T follicular helper cell (primary cell): ENCODE data around the gene ATL1.
"Not testable (repeated sequence)": the region's sequence is repeated elsewhere in the genome, so short reads cannot be mapped to it uniquely, and the experiment has no call there.

Experiments used
- DNase-seq: peaks from one replicate; pipeline ENCODE4 v3.0.0-alpha.2; 2020; ENCODE audit warnings: low read depth

The ATL1 gene

GRCh38 chr14:50534416-50534815, 25.5 kb upstream of the ATL1 start:
- no peak for DNase-seq

GRCh38 chr14:50534997-50535396, 24.9 kb upstream of the ATL1 start:
- no peak for DNase-seq

GRCh38 chr14:50538034-50538433, 21.9 kb upstream of the ATL1 start:
- DNase-seq: not testable (repeated sequence)

DNA sequence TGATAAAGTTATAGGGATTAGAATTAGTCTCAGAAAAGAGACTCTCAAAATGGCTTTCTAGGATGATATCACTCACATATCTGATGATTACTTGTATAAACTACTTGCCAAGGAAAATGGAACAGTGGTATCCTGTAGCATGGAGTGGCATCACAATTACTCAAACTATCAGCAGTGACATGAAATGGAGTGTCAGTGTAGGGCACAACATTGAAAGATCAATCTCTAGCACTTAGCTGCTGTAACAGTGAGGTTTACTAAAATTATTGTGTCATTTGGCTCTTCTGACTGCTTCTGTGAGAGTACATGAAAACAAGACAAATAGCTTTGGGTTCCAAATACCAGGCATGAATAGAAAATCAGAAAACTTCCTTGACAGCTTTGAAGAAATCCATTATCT, 20.9 kb upstream of the ATL1 start:
- DNase-seq: no peak

- DNase-seq: no peak
Observed at GRCh38 chr14:50541159-50541567, 18.8 kb upstream of the ATL1 start.

DNA sequence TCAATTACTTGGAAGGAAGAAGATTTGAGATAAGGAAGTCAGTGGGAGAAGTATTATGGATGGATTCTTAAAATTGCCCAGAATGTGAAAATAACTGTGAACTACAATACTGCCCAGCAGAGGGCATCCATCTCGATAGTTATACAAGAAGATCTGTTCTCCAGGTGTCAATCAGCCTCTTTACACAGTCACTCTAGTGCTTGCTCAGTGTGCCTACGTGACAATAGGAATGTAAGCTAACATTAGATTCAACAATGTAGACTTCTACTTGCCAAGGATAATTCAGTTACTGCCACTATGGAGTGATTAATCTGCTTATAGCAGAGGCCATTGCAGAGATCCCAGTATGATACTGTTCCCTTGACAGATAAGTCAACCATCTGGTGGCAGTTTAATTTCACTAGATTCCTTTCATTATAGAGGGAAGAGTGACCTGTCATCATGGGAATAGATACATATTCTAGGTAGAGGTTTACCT, 17.0 kb upstream of the ATL1 start:
- DNase-seq: peak; percentile 4

GRCh38 chr14:50544911-50545310, 15.0 kb upstream of the ATL1 start:
- DNase-seq: no peak

- no peak for DNase-seq
Observed at GRCh38 chr14:50545618-50546017, 14.3 kb upstream of the ATL1 start.

DNA sequence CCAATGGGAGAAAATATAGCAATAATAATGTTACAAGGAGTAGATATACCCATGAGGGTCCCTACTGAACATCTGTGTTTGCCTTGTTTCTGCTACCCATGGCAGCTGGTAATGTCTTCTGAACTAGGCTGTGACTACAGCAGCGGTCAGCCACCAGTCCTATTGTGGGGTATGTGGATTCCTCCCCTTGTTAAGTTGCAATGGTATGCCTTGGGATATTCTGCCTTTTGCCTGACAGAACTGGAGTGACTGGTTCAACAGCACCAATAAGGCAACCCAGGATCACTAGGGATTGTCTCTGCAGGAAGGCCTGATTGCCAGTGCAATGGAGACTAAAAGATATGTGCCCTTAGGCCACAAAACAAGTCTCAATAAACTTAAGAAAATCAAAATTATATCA, 9.7 kb upstream of the ATL1 start:
- no peak for DNase-seq

DNA sequence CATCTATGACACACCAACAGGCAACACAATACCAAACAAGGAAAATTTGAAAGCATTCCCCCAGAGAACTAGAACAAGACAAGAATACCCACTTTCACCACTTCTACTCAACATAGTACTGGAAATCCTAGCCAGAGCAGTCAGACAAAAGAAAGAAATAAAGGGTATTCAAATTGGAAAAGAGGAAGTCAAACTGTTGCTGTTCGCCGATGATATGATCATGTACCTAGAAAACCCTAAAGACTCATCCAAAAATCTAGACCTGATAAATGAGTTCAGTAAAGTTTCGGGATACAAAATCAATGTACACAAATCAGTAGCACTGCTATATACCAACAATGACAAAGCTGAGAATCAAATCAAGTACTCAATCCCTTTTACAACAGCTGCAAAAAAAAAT, 8.1 kb upstream of the ATL1 start:
- DNase-seq: no peak

GRCh38 chr14:50552796-50553195, 7.1 kb upstream of the ATL1 start:
- DNase-seq: not testable (repeated sequence)

DNA sequence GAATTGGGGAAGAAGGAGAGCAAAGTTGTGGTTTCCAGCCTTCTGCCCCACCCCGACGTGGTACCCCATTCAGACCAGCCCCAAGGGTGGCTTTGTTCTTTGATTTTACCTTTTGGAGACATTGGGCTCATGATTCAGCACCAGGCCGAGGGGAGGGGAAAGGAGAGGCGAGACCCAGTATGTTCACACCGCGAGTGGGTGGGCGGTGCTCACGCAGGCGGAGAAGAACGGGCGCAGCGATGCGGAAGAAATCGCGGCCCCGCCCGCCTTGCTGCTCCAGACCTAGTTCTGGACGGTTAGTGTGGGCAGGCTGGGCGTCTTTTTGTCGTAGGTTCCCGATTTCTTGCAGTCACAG, 963 bp downstream of the ATL1 start:
- peak; percentile 4 for DNase-seq

DNA sequence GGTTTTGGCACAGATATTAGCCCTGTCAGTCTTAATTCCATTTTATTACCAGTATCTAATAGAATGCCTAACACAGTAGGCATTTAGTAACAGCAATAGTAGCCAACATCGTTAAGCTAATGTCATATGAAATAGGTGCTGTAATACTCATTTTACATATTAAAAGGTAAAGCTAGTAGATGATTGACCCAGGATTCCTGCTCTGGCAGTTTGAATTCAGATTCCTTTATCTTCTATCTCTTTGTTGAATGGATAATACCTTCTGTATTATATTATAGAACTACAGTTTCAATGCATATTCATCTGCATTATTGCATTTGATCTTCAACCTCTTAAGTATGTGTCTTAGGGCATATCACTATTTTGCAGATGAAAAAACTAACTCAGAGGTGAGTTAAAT, 2.9 kb downstream of the ATL1 start:
- no peak for DNase-seq

DNA sequence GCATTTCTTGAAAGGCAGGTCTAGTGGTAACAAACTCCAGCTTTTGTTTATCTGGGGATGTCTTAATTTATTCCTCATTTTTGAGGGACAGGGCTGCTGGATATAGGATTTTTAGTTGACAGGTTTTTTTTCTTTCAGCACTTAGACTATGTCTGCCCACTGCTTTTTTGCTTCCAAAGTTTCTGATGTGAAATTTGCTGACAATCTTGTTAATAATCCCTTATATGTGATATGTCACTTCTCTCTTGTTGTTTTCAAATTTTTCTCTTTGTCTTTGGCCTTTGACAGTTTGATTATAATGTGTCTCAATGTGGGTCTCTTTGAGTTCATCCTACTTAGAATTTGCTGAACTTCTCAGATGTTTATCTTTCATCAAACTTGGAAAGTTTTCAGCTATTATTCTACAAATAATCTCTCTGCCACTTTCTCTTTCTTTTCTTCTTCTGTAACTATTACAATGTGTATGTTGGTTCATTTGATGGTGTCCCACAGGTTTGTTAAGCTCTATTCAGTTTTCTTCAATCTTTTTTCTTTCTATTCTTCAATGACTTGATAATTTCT, 9.8 kb downstream of the ATL1 start:
- DNase-seq: no peak

DNA sequence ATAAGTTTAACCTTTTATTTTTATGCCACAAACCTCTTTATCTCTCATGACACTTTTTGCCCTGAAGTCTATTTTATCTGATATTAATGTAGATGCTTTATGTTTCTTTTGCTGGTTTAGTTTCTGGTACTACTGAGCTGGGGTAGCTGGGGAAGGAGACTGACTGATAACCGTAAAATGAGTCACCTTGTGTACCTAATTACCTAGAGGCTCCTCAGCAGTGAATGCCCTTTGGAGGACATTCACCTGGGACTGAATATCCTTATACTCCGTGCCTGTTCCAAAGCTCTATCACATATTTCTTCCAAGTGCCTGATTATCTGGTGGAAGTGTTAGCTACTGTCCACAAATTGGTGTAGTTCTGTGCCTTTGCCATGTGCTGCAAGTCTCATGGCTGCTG, 13.9 kb downstream of the ATL1 start:
- DNase-seq: no peak

DNA sequence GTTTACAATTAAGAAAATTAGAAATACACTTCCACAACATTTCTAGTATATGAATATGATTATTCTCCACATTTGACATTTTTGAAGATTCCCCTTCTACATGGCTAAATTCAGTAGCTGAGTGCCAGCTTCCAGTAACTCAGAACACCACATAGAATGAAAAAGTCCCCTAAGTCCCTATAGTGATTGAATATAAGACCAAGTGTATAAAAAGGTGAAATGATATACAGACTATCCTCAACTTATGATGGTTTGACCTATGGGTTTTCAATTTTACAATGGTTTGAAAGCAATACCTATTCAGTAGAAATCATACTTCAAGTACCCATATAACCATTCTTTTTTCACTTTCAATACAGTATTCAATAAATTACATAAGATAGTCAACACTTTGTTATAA, 15.8 kb downstream of the ATL1 start:
- no peak for DNase-seq

DNA sequence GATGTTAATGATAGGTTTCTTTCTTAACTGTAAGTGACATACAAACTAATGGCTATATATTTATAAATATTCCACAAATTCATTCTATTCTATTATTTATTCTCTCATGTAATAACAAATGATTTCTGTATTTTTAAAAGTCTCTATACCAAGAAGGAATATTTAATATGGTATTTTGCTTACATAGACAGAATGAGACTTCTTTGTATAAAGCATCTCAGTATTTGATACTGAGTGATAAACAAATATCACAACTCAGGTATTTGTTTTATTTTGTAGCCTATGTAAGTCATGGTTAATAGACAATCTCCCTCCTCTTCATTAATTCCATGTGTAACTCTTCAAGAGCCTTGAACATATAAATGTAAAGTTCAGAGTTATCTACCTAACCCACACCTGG, 18.0 kb downstream of the ATL1 start:
- DNase-seq: no peak

GRCh38 chr14:50578433-50578832, 18.5 kb downstream of the ATL1 start:
- DNase-seq: no peak

GRCh38 chr14:50590464-50590863, 30.5 kb downstream of the ATL1 start:
- no peak for DNase-seq

DNA sequence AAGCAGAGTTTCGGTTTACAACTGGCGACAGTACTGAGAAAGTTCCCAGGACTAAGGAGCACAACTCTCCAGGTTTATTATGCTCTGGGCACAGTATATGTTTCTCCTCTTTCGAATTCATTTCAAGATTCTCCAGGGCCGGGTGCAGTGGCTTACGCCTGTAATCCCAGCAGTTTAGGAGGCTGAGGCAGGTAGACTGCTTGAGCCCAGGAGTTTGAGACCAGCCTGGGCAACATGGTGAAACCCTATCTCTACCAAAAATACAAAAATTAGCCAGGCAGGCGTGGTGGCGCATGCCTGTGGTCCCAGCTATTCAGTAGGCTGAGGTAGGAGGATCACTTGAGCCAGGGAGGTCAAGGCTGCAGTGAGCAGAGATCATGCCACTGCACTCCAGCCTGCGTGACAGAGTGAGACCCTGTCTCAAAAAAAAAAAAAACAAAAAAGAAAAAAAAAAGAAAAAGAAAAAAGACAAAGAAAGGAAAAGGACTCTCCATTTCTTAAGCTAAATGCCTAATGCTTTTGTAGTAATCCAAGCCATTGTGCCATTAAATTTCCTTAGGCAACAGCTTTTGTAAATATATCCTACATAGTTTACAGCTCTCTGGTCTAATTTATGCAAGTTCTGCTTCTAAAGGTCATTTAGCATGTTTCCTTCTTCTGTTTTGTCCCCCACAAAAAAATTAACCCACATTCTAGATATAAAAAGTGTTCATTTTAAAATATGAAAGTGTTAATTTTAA, 34.8 kb downstream of the ATL1 start:
- DNase-seq: no peak

GRCh38 chr14:50598765-50599164, 38.8 kb downstream of the ATL1 start:
- DNase-seq: no peak

DNA sequence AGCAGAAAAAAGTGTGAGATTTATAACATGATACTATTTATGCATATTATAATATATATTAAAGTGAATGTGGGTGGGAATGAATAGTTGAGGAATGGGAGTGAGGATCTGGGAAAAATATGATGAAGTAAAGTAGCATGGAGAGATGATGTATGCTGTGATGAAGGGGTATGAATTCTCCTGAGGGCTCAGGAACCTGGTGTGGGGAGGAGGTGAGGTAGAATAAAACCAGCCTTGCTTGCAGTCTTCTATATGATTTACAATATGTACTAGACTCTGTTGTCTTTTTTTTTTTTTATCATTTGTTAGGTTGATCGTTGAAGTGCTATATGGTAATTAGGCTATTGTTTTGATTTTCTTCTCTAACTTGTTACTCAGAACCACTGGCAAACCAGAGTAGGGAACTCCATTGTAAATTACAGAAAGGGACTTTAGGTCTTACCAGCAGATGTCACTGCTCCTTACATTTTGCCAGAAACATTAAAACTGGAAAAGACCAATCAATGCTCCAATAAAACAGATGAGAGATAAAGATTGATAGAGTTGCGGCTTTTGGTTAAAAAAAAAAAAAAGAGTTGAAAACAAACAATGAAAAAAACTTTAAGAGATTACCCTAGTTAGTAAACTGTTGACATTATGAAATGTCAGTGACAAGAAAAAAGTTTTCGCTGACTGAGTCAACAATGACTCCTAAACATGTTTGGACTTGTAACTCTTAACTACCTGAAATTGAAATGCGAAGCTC, 39.9 kb downstream of the ATL1 start:
- DNase-seq: no peak

GRCh38 chr14:50600849-50601248, 40.9 kb downstream of the ATL1 start:
- DNase-seq: no peak
